HepG2 (cell line): Measurements from ENCODE around the gene HDAC4.

Experiments
- CTCF ChIP-seq: sonication (generic); formaldehyde crosslinking; IDR thresholded peaks from 2 replicates; pipeline ENCODE4 v1.5.0; 2020; ENCODE audit warnings: mild to moderate bottlenecking, missing genetic modification reagents, moderate library complexity
- KLF12 ChIP-seq: sonication (generic); formaldehyde crosslinking; IDR thresholded peaks from 2 replicates; pipeline ENCODE4 v1.4.0; 2020; ENCODE audit warnings: missing genetic modification reagents, borderline replicate concordance
- MTA1 ChIP-seq: sonication (generic); formaldehyde crosslinking; IDR thresholded peaks from 2 replicates; pipeline ENCODE4 v1.4.0; 2020; ENCODE audit warnings: missing genetic modification reagents, mild to moderate bottlenecking, borderline replicate concordance
- REST ChIP-seq, 2 experiments: IDR thresholded peaks; 2 replicates each; pipeline ENCODE4 v1.6.1; 2011 to 2012; ENCODE audit warnings: low read length in 2 of 2, borderline replicate concordance in 1 of 2, low read depth in 1 of 2, mild to moderate bottlenecking in 1 of 2, moderate library complexity in 1 of 2
- XRCC5 ChIP-seq: fragments of 200-400 bp; formaldehyde crosslinking; optimal IDR thresholded peaks from 2 replicates; pipeline ENCODE3; 2017; ENCODE audit warnings: mild to moderate bottlenecking, low read length
- ZNF24 ChIP-seq: fragments of 450-650 bp; IDR thresholded peaks from 2 replicates; pipeline ENCODE4 v1.6.1; 2017; ENCODE audit warnings: antibody characterized with exemption, mild to moderate bottlenecking
- ZNF850 ChIP-seq: sonication (generic); formaldehyde crosslinking; conservative IDR thresholded peaks from 2 replicates; pipeline ENCODE4 v1.9.0; 2021; ENCODE audit warnings: mild to moderate bottlenecking, missing genetic modification reagents

DNA sequence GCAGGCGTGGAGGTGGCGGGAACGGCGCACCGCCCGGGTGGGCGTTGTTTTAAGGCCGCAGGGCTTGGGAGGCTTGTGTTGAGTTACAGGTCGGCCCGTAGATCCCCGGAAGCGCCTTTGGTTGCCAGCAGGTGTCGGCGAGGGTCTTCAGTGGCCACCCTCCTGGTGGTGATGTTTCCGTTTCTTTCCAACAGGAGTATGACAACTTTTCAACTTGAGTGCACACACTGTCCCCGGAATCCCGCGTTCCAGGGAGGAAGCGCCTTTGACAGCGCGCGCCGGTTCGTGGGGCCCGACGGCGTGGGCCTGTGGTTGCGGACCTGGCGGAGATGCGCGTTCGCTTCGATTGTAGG is 1.0 kb upstream of the HDAC4 start:
- no peak for TF ChIP-seq KLF12 (CRISPR knock-in tag)
- TF ChIP-seq ZNF850 (CRISPR knock-in tag) = 0 out of 2 replicates have a peak, but pooled peaks have one; percentile 1
- no peak for TF ChIP-seq CTCF (CRISPR knock-in tag)
- TF ChIP-seq REST (IDR thresholded peaks at IDR 0.05; ENCODE audit: borderline replicate concordance in 1 of 2, low read depth in 1 of 2, low read length in 2 of 2) = no peak
- no peak for TF ChIP-seq XRCC5
- no peak for TF ChIP-seq MTA1 (CRISPR knock-in tag)
- 0 out of 2 replicates have a peak, but pooled peaks have one; percentile 23 for TF ChIP-seq ZNF24
